Tibial artery (tissue), 4 donors: Measurements from ENCODE around the gene ZCCHC14.

Experiments used
- DNase-seq, 2 donors: peaks; one replicate each; pipeline ENCODE4 v3.0.0-alpha.2; 2019
- H3K27ac ChIP-seq, 2 donors: fragments of 200-600 bp; sonication (generic) in 1 of 2; 1 replicate in 1 of 2; 2 replicates in 1 of 2; pipeline ENCODE4 v1.5.1; 2018 to 2019; ENCODE audit warnings: mild to moderate bottlenecking in 1 of 2
- H3K27me3 ChIP-seq, 2 donors: fragments of 200-600 bp; sonication (generic) in 1 of 2; one replicate each; pipeline versions ENCODE4 v1.5.1 to v1.6.0; 2016 to 2019
- H3K36me3 ChIP-seq, 3 donors: fragments of 200-600 bp; sonication (generic) in 2 of 3; one replicate each; pipeline ENCODE4 v1.5.1; 2016 to 2019; ENCODE audit warnings: mild to moderate bottlenecking in 2 of 3
- H3K4me1 ChIP-seq, 4 donors: fragments of 200-600 bp; sonication (generic) in 2 of 4; 1 replicate in 3 of 4; 2 replicates in 1 of 4; pipeline ENCODE4 v1.5.1; 2016 to 2019
- H3K4me3 ChIP-seq, 2 donors: fragments of 200-600 bp; sonication (generic) in 1 of 2; 1 replicate in 1 of 2; 2 replicates in 1 of 2; pipeline ENCODE4 v1.5.1; 2018 to 2019; ENCODE audit warnings: mild to moderate bottlenecking in 2 of 2
- H3K9me3 ChIP-seq, 3 donors: fragments of 200-600 bp; sonication (generic) in 1 of 3; one replicate each; pipeline ENCODE4 v1.5.1; 2016 to 2019
- CTCF ChIP-seq, 2 experiments: fragments of 200-600 bp in 1 of 2; fragments of 450-650 bp in 1 of 2; IDR thresholded peaks; one replicate each; pipeline ENCODE4 v1.5.1; 2017 to 2019; ENCODE audit warnings: antibody characterized with exemption in 2 of 2, mild to moderate bottlenecking in 1 of 2, moderate library complexity in 1 of 2
- intact Hi-C: fragments of 100-400 bp; cut with DNase I; formaldehyde crosslinking; loops from one replicate; pipeline ENCODE4 v1.15.0; 2023; ENCODE audit warnings: low total_unique reads

The ZCCHC14 gene

GRCh38 chr16:87424266-87424665 is 68.6 kb downstream of the ZCCHC14 start:
- intact Hi-C loops: no loop called here
- peaks cover 18 to 66% (median 33%) of the 10 kb centered on the region in 3 donors for H3K36me3 ChIP-seq

GRCh38 chr16:87423429-87423828 is 69.4 kb downstream of the ZCCHC14 start:
- no peak for DNase-seq
- no peaks in the 10 kb centered on the region for H3K9me3 ChIP-seq
- no peaks in the 10 kb centered on the region for H3K27me3 ChIP-seq
- no peaks in the 10 kb centered on the region for H3K4me1 ChIP-seq
- no peak overlapping the region for H3K27ac ChIP-seq
- TF ChIP-seq CTCF (IDR thresholded peaks at IDR 0.05): no peak
- H3K36me3 ChIP-seq: peaks cover 17 to 66% (median 42%) of the 10 kb centered on the region in 3 donors
- H3K4me3 ChIP-seq: no peak overlapping the region
- intact Hi-C loops: no loop called here

More at GRCh38 chr16:87424266-87424665, 68.6 kb downstream of the ZCCHC14 start:
- Histone ChIP-seq H3K4me1 (no peaks in the 10 kb centered on the region), H3K4me3 (no peak overlapping the region), H3K9me3 (no peaks in the 10 kb centered on the region), H3K27ac (no peak overlapping the region), H3K27me3 (no peaks in the 10 kb centered on the region)
- no peak for DNase-seq
- no peak for TF ChIP-seq CTCF (IDR thresholded peaks at IDR 0.05)

- H3K9me3 ChIP-seq: no peaks in the 10 kb centered on the region
- TF ChIP-seq CTCF (IDR thresholded peaks at IDR 0.05): no peak
- peaks cover 25 to 75% (median 55%) of the 10 kb centered on the region in 3 donors for H3K36me3 ChIP-seq
- H3K27ac ChIP-seq: no peak overlapping the region
- no peak for DNase-seq
- H3K4me3 ChIP-seq: no peak overlapping the region
- intact Hi-C loops: no loop called here
- no peaks in the 10 kb centered on the region for H3K27me3 ChIP-seq
- no peaks in the 10 kb centered on the region for H3K4me1 ChIP-seq
These were observed 70.7 kb downstream of the ZCCHC14 start for GRCh38 chr16:87422106-87422505.

GRCh38 chr16:87421003-87421912 is 71.6 kb downstream of the ZCCHC14 start:
- DNase-seq: no peak
- intact Hi-C loops: no loop called here
- peaks cover 28 to 84% (median 62%) of the 10 kb centered on the region in 3 donors for H3K36me3 ChIP-seq

More at GRCh38 chr16:87421003-87421912, 71.6 kb downstream of the ZCCHC14 start:
- no peaks in the 10 kb centered on the region for H3K4me1 ChIP-seq
- no peak overlapping the region for H3K4me3 ChIP-seq
- no peak for TF ChIP-seq CTCF (IDR thresholded peaks at IDR 0.05)
- H3K27me3 ChIP-seq: no peaks in the 10 kb centered on the region
- no peaks in the 10 kb centered on the region for H3K9me3 ChIP-seq
- H3K27ac ChIP-seq: no peak overlapping the region
